Activated CD8-positive, alpha-beta T cell treated with anti-CD3 and anti-CD28 coated beads for 36 hours (primary cell): ENCODE measurements around the gene STK32A. TPM values are rescaled to one million over a fixed set of nuclear protein-coding genes. Genes with fewer than 3 reads are reported as not detected.

Experiments used
- ATAC-seq: fragments of 200-7000 bp; cut with Tn5 transposase; one replicate; pipeline ENCODE4 v1.10.0; 2021; ENCODE audit warnings: mild to moderate bottlenecking, moderate library complexity
- CTCF ChIA-PET: fragments of 350-600 bp; sonication (Branson Sonifier 250); formaldehyde crosslinking; loops from one replicate; lab custom pipeline; 2021; ENCODE audit warnings: antibody characterized with exemption; lab: Charles Lee
- POLR2A ChIA-PET: fragments of 350-600 bp; sonication (Branson Sonifier 250); formaldehyde crosslinking; loops from one replicate; lab custom pipeline; 2021; ENCODE audit warnings: antibody characterized with exemption; lab: Charles Lee
- DNase-seq: peaks from one replicate; pipeline ENCODE4 v3.0.0-alpha.2; 2020
- H3K27ac Mint-ChIP-seq: one replicate; pipeline ENCODE4 v1.8.0; 2021; ENCODE audit warnings: mild to moderate bottlenecking, mixed read lengths
- H3K27me3 Mint-ChIP-seq: one replicate; pipeline ENCODE4 v1.8.0; 2021; ENCODE audit warnings: mixed read lengths
- H3K36me3 Mint-ChIP-seq: one replicate; pipeline ENCODE4 v1.8.0; 2021; ENCODE audit warnings: low read depth, mixed read lengths
- H3K4me1 Mint-ChIP-seq: one replicate; pipeline ENCODE4 v1.8.0; 2021; ENCODE audit warnings: low read depth, mixed read lengths
- H3K4me3 Mint-ChIP-seq: one replicate; pipeline ENCODE4 v1.8.0; 2021; ENCODE audit warnings: mild to moderate bottlenecking, moderate library complexity, mixed read lengths
- H3K9me3 Mint-ChIP-seq: one replicate; pipeline ENCODE4 v1.8.0; 2021; ENCODE audit warnings: mixed read lengths
- intact Hi-C: fragments of 100-400 bp; cut with micrococcal nuclease; formaldehyde crosslinking; loops from one replicate; pipeline ENCODE4 v1.10.0; 2022
- total RNA-seq, 2 experiments: library from RNA; stranded (reverse); gene quantifications; one replicate each; pipeline ENCODE4 v1.2.3, GENCODE V29; 2021
- TF ChIP-seq, protein P1 (sequence below): fragments of 200-600 bp; IDR thresholded peaks from one replicate; pipeline ENCODE4 v1.8.0; 2022; ENCODE audit warnings: antibody characterized with exemption, mild to moderate bottlenecking

STK32A gene
- total RNA-seq, 2 experiments from 2014 or later, result not detected

DNA sequence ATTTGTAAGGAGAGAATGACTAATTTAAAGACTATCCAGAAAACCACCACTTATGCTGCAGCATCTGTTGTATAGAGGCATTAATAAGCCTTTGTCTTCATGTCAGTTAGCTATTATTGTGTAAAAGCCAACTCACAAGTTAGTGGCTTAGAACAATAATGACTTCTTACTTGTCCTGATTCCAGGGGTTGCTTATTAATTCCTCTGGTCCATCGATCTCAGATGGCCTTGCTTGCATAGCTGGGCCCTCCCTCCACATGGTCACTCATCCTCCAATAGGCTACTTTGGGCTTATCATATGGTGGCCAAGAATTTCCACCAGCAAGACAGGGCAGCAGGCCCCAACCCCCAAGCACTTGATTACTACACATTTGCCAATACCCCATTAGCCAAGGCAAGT is 44.5 kb upstream of the STK32A start:
- Mint-ChIP-seq H3K27ac (no peak overlapping the region), H3K9me3 (no peaks in the 10 kb centered on the region), H3K27me3 (peaks cover 13% of the 10 kb centered on the region), H3K4me1 (peaks cover 7% of the 10 kb centered on the region), H3K36me3 (no peaks in the 10 kb centered on the region), H3K4me3 (no peak overlapping the region)
- POLR2A ChIA-PET, result interaction anchor here (0.6 kb wide), 1 partner anchor 67 kb away, joined by 3 read pairs; no protein-coding TSS in a partner anchor
- ATAC-seq (no peak), DNase-seq (no peak)
- TF ChIP-seq, protein P1, sequence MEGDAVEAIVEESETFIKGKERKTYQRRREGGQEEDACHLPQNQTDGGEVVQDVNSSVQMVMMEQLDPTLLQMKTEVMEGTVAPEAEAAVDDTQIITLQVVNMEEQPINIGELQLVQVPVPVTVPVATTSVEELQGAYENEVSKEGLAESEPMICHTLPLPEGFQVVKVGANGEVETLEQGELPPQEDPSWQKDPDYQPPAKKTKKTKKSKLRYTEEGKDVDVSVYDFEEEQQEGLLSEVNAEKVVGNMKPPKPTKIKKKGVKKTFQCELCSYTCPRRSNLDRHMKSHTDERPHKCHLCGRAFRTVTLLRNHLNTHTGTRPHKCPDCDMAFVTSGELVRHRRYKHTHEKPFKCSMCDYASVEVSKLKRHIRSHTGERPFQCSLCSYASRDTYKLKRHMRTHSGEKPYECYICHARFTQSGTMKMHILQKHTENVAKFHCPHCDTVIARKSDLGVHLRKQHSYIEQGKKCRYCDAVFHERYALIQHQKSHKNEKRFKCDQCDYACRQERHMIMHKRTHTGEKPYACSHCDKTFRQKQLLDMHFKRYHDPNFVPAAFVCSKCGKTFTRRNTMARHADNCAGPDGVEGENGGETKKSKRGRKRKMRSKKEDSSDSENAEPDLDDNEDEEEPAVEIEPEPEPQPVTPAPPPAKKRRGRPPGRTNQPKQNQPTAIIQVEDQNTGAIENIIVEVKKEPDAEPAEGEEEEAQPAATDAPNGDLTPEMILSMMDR, result no peak
- CTCF ChIA-PET, result interaction anchor here (2.1 to 3.3 kb wide), 3 partner anchors 91 to 657 kb away, joined by 23 to 40 read pairs (median 38); no protein-coding TSS in a partner anchor
- intact Hi-C loops, result no loop called here

DNA sequence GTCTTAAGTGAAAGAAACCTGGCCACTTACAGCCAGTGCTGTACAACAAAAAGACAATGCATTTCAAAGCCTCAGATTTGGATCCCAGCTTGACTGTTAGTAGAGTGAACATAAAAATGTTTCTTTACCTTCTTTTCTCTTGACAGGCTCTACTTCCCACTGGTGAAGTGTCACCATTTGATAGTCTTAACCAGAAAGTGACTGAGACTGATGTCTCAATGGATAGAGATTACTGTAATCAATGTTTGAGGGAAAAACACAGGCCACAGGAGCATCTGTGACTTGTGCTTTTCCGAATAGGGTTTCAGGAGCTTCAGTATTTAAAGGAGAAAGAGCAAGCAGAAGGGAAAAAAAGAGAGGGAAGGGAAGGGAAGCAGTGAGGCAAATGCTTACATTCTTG is 41.7 kb upstream of the STK32A start:
- DNase-seq, result no peak
- ChIA-PET POLR2A (no interaction called here), CTCF (no interaction called here)
- intact Hi-C loops, result no loop called here
- H3K4me3 Mint-ChIP-seq, result no peak overlapping the region
- H3K27me3 Mint-ChIP-seq, result peaks cover 12% of the 10 kb centered on the region
- no peaks in the 10 kb centered on the region for H3K36me3 Mint-ChIP-seq
- no peak for ATAC-seq
- no peaks in the 10 kb centered on the region for H3K9me3 Mint-ChIP-seq
- TF ChIP-seq, protein P1, result no peak
- H3K27ac Mint-ChIP-seq, result no peak overlapping the region
- peaks cover 7% of the 10 kb centered on the region for H3K4me1 Mint-ChIP-seq

DNA sequence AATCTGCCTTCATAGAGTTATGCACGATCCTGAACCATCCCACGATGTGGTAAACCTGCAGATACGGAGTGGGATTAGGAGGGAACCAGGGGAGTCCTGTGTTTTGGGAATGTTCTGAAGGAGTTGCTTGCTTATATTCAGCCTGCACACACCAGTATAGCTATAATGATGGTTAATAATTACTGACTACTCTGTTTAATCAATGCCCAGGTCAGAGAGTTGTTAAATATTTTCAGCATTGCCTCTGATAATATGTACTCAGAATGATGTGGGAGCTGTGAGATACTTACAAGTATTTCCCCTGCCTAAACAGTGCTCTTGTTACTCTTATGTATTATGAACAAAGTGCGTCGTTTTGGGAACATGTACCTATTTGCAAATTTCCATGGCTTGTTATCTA is 34.8 kb upstream of the STK32A start:
- ChIA-PET POLR2A (no interaction called here), CTCF (interaction anchor here (0.6 to 1.1 kb wide), 2 partner anchors 11 to 145 kb away, joined by 3 to 7 read pairs; no protein-coding TSS in a partner anchor)
- H3K9me3 Mint-ChIP-seq, result peaks cover 4% of the 10 kb centered on the region
- H3K4me3 Mint-ChIP-seq, result no peak overlapping the region
- no peak overlapping the region for H3K27ac Mint-ChIP-seq
- no peaks in the 10 kb centered on the region for H3K36me3 Mint-ChIP-seq
- H3K27me3 Mint-ChIP-seq, result peaks cover 4% of the 10 kb centered on the region
- no peak for DNase-seq
- H3K4me1 Mint-ChIP-seq, result no peaks in the 10 kb centered on the region
- intact Hi-C loops, result no loop called here
- no peak for ATAC-seq
- TF ChIP-seq, protein P1, result no peak

DNA sequence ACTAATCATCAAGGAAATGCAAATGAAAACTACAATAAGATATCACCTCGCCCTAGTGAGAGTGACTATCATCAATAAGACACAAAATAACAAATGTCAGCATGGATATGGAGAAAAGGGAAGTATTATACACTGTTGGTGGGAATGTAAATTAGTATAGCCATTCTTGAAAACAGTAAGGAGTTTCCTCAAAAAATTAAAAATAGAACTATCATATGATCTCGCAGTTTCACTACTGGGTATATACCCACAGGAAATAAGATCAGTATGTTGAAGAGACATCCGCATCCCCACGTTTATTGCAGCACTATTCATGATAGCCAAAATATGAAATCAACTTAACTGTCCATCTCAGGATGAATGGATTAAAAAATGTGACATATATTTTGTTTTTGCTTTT is 31.6 kb upstream of the STK32A start:
- ATAC-seq (no peak), DNase-seq (no peak)
- TF ChIP-seq, protein P1, result no peak
- Mint-ChIP-seq H3K27me3 (peaks cover 5% of the 10 kb centered on the region), H3K4me3 (no peak overlapping the region), H3K36me3 (no peaks in the 10 kb centered on the region), H3K4me1 (no peaks in the 10 kb centered on the region), H3K27ac (no peak overlapping the region), H3K9me3 (peaks cover 4% of the 10 kb centered on the region)
- CTCF ChIA-PET, result no interaction called here
- POLR2A ChIA-PET, result no interaction called here
- intact Hi-C loops, result no loop called here

DNA sequence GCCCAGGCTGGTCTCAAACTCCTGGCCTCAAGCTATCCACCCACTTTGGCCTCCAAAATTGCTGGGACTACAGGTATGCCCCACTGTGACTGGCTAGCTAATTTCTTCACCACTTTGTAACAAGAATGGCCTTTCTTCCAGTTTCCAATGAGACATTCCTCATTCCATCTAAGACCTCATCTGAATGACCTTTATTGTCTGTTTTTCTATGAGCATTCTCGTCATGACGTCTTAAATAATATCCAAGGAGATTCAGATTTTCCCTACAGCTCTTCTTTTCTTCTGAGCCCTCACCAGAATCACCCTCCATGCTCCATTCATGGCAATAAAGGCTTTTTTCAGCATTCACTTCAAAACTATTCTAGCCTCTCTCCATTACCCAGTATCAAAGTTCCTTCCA is 30.2 kb upstream of the STK32A start:
- CTCF ChIA-PET, result no interaction called here
- no peaks in the 10 kb centered on the region for H3K36me3 Mint-ChIP-seq
- intact Hi-C loops, result no loop called here

More for the DNA sequence above, 30.2 kb upstream of the STK32A start:
- TF ChIP-seq, protein P1, result no peak
- H3K4me3 Mint-ChIP-seq, result no peak overlapping the region
- ATAC-seq (no peak), DNase-seq (no peak)
- no peaks in the 10 kb centered on the region for H3K4me1 Mint-ChIP-seq
- POLR2A ChIA-PET, result no interaction called here
- peaks cover 5% of the 10 kb centered on the region for H3K27me3 Mint-ChIP-seq
- peaks cover 4% of the 10 kb centered on the region for H3K9me3 Mint-ChIP-seq
- H3K27ac Mint-ChIP-seq, result no peak overlapping the region
